Adrenal gland (tissue), 5 donors: ENCODE measurements around the gene KIF16B.
"Not testable (repeated sequence)": the region's sequence is repeated elsewhere in the genome, so short reads cannot be mapped to it uniquely, and the experiment has no call there.

Source experiments
- CTCF ChIP-seq, 6 experiments: fragments of 450-650 bp in 4 of 6; fragments of 200-600 bp in 2 of 6; sonication (generic) in 1 of 6; IDR thresholded peaks; 1 replicate in 5 of 6; 2 replicates in 1 of 6; pipeline versions ENCODE4 v1.5.1 to v1.8.0; 2016 to 2021; ENCODE audit warnings: antibody characterized with exemption in 6 of 6, mild to moderate bottlenecking in 2 of 6, moderate library complexity in 1 of 6
- POLR2A ChIP-seq, 2 donors: fragments of 450-650 bp; IDR thresholded peaks; one replicate each; pipeline ENCODE4 v1.6.1; 2017; ENCODE audit warnings: antibody characterized with exemption in 2 of 2, mild to moderate bottlenecking in 2 of 2, moderate library complexity in 1 of 2
- donor health status: DM: no; HTN: no; CAD: no.

DNA sequence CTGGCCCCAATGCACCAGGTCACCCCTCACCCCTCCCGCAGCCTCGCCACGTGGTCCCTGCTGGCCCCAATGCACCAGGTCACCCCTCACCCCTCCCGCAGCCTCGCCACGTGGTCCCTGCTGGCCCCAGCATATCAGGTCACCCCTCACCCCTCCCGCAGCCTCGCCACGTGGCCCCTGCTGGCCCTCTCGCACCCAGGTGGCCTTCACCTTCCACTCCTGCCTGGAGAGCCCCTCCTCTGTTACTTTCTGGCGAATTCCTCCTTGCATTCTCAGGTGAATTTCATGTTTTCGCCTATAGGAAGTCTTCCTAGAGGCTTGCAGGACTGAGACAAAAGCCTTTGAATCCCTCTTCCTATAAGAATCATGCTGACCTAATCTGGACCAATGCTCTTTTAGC is 313.1 kb downstream of the KIF16B start:
- TF ChIP-seq CTCF, POLR2A (IDR thresholded peaks at IDR 0.05): not testable (repeated sequence)
